Epithelial cell of esophagus (primary cell): ENCODE data around the gene CFTR.
A peak's percentile ranks its signal among the peaks of the same experiment; 100 is the strongest.

ENCODE experiments used
- DNase-seq: peaks from one replicate; pipeline ENCODE4 v3.0.0; 2010; ENCODE audit warnings: low read depth
- H3K4me3 ChIP-seq: 2 replicates; pipeline ENCODE4 v1.5.1; 2011; ENCODE audit warnings: mild to moderate bottlenecking, low read length, control low read depth
- TF ChIP-seq, protein P1 (sequence below): IDR thresholded peaks from 2 replicates; pipeline ENCODE4 v1.5.1; 2011; ENCODE audit warnings: low read depth, mild to moderate bottlenecking, low read length, control low read depth, inconsistent platforms; ENCODE audit not compliant: insufficient read depth; ENCODE audit errors: missing control alignments

Gene CFTR

DNA sequence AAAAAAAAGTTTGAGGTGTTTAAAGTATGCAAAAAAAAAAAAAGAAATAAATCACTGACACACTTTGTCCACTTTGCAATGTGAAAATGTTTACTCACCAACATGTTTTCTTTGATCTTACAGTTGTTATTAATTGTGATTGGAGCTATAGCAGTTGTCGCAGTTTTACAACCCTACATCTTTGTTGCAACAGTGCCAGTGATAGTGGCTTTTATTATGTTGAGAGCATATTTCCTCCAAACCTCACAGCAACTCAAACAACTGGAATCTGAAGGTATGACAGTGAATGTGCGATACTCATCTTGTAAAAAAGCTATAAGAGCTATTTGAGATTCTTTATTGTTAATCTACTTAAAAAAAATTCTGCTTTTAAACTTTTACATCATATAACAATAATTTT, 130.6 kb downstream of the CFTR start:
- DNase-seq: no peak
- no peak overlapping the region for H3K4me3 ChIP-seq
- TF ChIP-seq, protein P1, sequence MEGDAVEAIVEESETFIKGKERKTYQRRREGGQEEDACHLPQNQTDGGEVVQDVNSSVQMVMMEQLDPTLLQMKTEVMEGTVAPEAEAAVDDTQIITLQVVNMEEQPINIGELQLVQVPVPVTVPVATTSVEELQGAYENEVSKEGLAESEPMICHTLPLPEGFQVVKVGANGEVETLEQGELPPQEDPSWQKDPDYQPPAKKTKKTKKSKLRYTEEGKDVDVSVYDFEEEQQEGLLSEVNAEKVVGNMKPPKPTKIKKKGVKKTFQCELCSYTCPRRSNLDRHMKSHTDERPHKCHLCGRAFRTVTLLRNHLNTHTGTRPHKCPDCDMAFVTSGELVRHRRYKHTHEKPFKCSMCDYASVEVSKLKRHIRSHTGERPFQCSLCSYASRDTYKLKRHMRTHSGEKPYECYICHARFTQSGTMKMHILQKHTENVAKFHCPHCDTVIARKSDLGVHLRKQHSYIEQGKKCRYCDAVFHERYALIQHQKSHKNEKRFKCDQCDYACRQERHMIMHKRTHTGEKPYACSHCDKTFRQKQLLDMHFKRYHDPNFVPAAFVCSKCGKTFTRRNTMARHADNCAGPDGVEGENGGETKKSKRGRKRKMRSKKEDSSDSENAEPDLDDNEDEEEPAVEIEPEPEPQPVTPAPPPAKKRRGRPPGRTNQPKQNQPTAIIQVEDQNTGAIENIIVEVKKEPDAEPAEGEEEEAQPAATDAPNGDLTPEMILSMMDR: no peak

- DNase-seq: peak; percentile 62
- no peak overlapping the region for H3K4me3 ChIP-seq
- TF ChIP-seq, protein P1: no peak
Measured at GRCh38 chr7:117612637-117613036, 132.8 kb downstream of the CFTR start.

DNA sequence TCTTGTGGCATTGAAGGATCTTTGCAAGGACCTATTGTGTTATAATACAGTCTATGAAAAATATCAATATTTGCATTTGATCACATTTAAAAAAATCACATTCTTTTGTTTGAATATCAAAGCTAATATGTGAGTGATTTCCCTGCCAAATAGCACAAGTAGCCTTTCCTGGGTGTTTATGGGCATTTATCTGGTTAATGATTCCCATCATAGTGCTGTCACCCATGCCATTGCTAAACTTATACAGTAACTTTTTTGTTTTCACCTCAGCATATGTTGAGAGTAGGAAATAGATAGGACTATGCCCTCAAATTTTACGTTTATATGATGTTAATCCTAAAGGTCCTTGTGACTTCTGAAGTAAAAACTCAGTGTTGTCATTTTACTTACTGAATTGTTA, 136.9 kb downstream of the CFTR start:
- no peak overlapping the region for H3K4me3 ChIP-seq
- no peak for DNase-seq
- TF ChIP-seq, protein P1: no peak

DNA sequence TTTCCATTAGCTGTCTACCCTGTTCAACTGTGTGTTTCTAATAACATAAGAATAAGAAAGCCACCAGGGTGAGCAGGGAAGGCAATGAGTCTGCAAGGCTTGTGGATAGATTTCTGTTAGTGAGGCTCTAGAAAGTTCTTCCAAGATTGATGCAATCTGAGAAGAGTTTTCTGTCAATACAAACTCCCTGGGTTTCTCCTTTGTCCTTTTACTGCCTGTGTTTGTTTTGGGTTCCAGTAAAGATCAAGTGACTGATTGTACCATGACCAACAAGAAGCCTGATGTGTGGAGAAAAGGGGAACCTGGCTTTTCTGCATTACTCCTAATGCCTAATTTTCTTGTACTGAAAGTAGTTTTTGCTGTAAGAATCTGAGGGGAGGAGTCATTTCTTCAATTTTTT, 139.9 kb downstream of the CFTR start:
- TF ChIP-seq, protein P1: no peak
- no peak for DNase-seq
- H3K4me3 ChIP-seq: no peak overlapping the region

DNA sequence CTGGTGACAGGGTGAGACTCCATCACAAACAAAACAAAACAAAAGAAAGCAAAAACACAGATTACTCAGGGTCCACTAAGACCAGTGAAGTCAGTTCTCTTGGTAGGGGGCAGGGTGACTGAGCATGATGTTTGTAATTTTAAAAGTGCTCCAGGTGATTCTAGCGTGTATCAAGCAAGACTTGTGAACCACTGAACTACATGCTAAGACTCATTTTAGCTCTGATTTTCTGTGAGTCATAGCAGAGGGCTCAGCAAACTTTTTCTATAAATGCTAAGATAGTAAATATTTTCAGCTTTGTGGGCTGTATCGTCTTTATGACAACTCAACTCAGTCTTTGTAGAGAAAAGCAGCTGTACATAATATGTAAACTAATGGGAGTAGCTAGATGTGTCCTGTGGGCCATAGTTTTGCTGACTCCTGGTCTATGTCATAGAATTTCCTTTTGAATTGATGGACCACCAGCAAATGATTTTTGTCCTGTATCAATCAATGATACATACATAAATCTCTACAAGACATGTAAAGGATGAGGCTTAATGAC, 141.3 kb downstream of the CFTR start:
- TF ChIP-seq, protein P1: no peak
- H3K4me3 ChIP-seq: no peak overlapping the region
- DNase-seq: peak; percentile 76

- TF ChIP-seq, protein P1: no peak
- DNase-seq: no peak
- no peak overlapping the region for H3K4me3 ChIP-seq
Measured at GRCh38 chr7:117623606-117624005, 143.8 kb downstream of the CFTR start.

GRCh38 chr7:117630501-117630900, 150.7 kb downstream of the CFTR start:
- TF ChIP-seq, protein P1: no peak
- no peak overlapping the region for H3K4me3 ChIP-seq

More at GRCh38 chr7:117630501-117630900, 150.7 kb downstream of the CFTR start:
- peak; percentile 28 for DNase-seq
